Thyroid gland (tissue), 4 donors: Measurements from ENCODE around the gene OGFOD3.

Source experiments
- POLR2A ChIP-seq, 2 donors: fragments of 450-650 bp; IDR thresholded peaks; one replicate each; pipeline ENCODE4 v1.6.1; 2017; ENCODE audit warnings: antibody characterized with exemption in 2 of 2, mild to moderate bottlenecking in 2 of 2, moderate library complexity in 1 of 2
- TF ChIP-seq, protein P1 (sequence below), 6 experiments: fragments of 200-600 bp in 3 of 6; fragments of 450-650 bp in 3 of 6; sonication (generic) in 3 of 6; IDR thresholded peaks; one replicate each; pipeline ENCODE4 v1.5.1; 2016 to 2019; ENCODE audit warnings: antibody characterized with exemption in 6 of 6, mild to moderate bottlenecking in 2 of 6, inconsistent platforms in 1 of 6, moderate library complexity in 1 of 6

DNA sequence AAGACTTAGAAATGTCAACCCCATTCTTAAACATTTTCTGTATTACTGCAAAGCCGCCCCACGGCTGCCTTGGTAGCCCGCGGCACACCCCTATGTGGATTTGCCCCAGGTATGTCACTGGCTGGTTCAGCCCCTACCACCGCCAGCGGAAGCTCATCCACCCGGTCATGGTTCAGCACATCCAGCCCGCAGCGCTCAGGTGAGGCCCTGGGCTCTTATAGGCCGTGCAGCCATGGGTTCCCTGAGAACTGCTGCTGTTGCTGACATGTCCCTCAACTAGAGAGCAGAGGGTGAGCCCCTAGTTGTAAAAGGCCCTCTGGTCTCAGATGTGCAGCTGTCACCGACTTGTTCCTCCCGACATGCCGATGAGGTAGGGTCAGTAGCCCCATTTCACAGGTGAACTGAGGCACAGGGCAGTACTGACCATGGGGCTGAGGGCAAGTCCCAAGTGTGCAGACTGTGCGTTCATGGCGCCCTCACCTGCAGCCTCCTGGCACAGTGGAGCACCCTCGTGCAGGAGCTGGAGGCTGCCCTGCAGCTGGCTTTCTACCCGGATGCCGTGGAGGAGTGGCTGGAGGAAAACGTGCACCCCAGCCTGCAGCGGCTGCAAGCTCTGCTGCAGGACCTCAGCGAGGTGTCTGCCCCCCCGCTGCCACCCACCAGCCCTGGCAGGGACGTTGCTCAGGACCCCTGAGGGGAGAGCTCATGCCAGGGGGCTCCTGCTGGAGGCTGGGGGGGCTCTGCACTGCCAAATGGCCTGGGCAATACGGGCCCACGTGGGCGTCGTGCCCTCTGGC lies 23.5 kb upstream of the OGFOD3 start:
- TF ChIP-seq, protein P1, sequence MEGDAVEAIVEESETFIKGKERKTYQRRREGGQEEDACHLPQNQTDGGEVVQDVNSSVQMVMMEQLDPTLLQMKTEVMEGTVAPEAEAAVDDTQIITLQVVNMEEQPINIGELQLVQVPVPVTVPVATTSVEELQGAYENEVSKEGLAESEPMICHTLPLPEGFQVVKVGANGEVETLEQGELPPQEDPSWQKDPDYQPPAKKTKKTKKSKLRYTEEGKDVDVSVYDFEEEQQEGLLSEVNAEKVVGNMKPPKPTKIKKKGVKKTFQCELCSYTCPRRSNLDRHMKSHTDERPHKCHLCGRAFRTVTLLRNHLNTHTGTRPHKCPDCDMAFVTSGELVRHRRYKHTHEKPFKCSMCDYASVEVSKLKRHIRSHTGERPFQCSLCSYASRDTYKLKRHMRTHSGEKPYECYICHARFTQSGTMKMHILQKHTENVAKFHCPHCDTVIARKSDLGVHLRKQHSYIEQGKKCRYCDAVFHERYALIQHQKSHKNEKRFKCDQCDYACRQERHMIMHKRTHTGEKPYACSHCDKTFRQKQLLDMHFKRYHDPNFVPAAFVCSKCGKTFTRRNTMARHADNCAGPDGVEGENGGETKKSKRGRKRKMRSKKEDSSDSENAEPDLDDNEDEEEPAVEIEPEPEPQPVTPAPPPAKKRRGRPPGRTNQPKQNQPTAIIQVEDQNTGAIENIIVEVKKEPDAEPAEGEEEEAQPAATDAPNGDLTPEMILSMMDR (IDR thresholded peaks at IDR 0.05), result no peak
- no peak for TF ChIP-seq POLR2A (IDR thresholded peaks at IDR 0.05)
